NCI-H524 treated with DMSO at 0.1 percent for 48 hours (cell line): ENCODE results near the gene RIMKLB.
"Not testable (repeated sequence)": the region's sequence is repeated elsewhere in the genome, so short reads cannot be mapped to it uniquely, and the experiment has no call there.

ENCODE experiments used
- DNase-seq: peaks from one replicate; lab custom pipeline; 2025; lab: John Stamatoyannopoulos, UW

Gene RIMKLB

DNA sequence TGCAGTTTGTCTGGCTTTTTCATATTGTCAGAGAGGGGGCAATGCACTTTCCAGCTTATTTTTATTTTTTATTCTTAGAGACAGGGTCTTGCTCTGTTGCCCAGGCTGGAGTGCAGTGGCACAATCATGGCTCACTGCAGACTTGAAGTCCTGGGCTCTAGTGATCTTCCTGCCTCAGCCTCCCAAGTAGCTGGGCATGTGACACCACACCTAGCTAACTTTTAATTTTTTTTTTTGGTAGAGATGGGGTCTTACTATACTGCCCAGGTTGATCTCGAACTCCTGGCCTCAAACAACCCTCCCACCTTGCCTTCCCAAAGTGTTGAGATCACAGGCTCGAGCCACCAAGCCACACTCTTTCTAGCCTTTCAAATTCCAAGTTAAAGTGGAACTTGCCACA, 120.7 kb downstream of the RIMKLB start:
- no peak for DNase-seq

- no peak for DNase-seq
Observed at GRCh38 chr12:8819666-8819980, 121.8 kb downstream of the RIMKLB start.

DNA sequence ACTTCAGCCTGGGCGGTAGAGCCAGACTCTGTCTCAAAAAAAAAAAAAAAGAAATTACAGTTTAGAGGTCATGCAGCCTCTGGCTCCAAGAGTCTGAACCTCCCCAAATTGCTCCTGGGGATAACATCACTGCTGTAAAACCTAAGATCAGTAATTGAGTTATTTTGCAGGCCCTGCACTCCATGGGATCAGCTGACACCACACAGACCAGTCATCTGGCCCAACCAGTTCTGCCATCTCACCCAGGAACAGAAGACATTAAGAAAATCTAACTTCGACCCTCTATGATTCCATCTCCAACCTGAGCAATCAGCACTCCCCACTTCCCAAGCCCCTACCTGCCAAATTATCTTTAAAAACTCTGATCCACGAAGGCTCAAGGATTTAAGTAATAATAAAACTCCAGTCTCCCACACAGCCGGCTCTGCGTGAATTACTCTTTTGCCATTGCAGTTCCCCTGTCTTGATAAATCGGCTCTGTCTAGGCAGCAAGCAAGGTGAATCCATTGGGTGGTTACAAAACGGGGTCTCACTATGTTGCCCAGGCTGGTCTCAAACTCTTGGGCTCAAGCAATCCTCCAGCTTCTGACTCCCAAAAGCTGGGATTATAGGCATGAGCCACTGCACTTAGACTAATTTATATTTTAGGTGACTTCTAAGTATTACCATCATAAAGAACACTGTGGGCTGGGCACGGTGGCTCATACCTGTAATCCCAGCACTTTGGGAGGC, 123.1 kb downstream of the RIMKLB start:
- DNase-seq, result not testable (repeated sequence)

DNA sequence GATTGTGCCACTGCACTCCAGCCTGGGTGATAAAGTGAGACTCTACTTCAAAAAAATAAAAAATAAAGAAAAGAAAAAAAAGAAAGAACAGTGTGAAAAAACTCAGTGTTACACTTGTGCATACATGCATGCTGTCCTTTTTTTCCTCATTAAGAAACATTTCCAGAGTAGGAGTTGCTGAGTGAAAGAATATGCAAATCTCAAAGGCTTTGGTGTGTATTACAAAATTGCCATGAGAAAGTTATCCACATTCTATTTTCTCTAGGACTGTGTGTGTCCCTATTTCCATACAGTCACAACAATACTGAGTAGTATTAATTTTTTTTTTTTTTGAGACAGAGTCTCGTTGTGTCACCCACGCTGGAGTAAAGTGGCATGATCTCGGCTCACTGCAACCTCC, 123.8 kb downstream of the RIMKLB start:
- DNase-seq, result no peak

- DNase-seq, result no peak
Observed at GRCh38 chr12:8822298-8822697, 124.5 kb downstream of the RIMKLB start, which contains the start of gene A2ML1. A2ML1 (plus strand) TSS chr12:8822621; CDS start chr12:8822652, 31 bp downstream.

DNA sequence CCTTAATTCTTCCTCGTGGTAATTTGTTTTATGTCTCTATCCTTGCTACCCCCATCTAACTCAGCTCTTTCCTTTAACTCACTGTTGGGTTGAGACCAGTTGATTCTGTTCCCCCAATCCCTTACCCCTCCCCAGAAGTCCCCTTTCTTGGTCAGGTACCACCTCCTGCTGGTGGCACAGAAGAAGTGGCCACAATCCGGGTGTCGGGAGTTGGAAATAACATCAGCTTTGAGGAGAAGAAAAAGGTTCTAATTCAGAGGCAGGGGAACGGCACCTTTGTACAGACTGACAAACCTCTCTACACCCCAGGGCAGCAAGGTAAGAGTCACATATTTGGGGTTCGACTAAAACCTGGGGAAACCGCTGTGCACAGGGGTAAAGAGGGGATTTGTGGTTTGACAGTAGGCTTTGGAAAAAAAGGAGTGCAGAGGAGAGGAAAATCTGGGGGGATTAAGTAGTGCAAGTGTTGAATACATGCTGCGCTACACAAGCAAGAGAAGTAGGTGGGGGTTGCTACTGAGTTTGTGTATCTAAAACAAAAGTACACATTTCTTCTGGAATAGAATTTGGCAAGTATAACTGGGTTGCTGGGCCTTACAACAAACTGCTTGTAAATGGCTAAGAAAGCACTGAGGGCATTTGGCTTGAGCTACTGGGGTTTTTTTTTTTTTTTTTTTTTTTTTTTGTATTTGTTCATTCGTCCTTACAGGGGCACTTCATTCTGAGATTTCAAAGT, 125.9 kb downstream of the RIMKLB start:
- no peak for DNase-seq

DNA sequence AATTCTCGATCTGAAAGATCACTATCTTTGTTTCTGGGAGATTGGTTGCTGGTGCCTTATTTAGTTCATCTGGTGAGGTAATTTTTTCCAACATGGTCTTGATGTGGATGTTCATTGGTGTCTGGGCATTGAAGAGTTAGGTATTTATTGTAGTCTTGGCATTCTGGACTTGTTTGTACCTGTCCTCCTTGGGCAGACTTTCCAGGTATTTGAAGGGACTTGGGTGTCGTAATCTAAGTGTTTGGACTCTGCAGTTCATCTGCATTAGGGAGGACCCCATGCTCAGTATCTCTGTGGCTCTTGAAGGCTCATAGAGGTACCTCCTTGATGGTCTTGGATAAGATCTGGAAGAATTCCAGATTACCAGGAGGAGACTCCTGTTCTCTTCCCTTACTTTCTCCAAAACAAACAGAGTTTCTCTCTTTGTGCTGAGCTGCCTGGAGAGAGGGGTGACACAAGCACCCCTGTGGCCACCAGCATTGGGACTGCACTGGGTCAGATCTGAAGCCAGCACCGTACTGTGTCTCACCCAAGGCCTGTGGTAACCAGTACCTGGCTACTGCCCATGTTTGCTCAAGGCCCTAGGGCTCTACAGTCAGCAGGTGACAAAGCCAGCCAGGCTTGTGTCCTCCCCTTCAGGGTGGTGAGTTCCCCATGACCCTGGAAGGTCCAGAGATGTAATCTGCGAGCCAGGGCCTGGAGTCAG, 129.9 kb downstream of the RIMKLB start:
- DNase-seq, result no peak

DNA sequence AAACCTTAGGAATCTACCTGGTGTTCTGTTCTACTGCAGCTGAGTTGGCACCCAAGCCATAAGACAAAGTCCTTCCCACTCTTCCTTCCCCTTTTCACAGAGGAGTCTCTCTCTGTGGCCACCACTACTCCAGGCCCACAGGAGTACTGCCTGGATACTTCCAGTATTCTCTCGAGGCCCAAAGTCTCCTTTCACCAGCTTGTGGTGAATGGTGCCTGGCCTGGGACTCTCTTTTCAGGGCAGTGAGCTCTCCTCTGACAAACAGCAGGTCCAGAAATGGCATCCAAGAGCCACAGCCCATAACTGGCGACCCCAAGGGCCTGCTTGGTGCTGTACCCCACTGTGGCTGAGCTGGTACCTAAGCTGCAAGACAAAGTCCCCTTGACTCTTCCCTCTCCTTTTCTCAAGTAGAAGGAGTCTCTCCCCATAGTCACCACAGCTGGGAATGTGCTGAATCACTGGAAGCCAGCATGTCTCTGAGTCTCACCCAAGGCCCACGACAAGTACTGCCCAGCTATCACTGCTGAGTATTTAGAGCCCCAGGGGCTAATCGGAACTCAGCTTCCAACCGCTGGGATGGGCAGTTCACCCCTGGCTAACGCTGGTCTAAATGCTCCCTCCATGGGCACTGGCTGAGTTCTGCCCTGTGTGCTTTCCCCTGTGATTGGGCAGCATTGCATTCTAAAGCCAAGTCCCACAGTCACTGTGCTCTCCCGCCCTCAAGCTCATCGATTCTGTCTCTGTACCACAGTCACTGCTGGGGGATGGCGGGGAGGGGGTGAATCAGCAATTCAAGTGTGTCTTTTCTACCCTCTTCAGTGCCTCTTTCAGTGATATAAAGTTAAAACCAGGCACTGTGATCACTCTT, 130.7 kb downstream of the RIMKLB start:
- no peak for DNase-seq

DNA sequence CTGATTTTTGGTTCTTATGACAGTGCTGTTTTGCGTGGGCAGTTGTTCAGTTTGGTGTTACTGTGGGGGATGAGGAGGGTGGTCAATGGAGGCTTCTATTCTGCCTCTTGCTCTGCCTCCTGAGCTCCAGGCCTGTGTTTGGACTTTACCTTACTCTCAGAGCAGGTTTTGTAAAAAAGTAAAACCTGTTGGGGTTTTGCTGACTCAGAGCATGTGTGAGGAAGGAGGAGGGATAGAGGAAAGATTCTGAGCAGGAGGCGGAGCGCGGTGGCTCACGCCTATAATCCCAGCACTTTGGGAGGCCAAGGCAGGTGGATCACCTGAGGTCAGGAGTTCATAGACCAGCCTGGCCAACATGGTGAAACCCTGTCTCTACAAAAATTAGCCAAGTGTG, 131.3 kb downstream of the RIMKLB start:
- DNase-seq, result no peak

GRCh38 chr12:8829621-8830020, 131.8 kb downstream of the RIMKLB start:
- DNase-seq, result no peak

DNA sequence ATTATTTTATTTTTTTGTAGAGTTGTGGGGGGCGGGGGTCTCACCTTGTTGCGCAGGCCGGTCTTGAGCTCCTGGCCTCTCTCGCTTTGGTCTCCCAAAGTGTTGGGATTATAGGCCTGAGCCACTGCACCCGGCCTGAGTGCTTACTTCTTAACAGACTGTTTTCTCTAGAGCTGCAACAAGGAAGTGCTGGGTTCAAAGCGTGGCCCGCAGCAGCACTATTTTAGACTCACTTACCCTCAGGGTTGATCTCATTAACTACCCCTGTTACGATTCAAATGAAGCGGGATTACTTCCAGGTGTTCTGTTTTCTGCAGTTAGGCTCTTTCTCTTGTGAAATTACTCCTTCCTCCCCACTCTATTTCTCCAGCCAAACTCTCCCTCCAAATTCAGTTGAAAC, 133.3 kb downstream of the RIMKLB start:
- no peak for DNase-seq

DNA sequence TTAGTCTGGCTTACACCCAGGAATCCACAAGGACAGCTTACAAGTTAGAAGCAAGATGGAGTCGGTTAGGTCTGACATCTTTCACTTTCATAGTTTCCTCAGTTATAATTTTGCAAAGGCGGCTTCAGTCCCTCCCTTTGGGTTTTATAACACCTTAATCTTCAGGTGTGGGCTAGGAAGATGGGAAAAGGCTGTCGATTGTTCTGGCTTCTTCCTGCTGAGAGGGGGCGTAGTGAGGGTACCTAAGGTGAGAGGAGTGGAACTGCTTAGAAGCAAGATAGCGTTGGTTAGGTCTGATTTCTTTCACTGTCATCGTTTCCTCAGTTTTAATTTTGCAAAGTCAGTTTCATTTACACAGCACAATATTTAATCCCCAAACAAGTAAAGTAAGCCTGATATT, 134.7 kb downstream of the RIMKLB start:
- no peak for DNase-seq
